AG10803 (cell line): ENCODE data around the gene CPSF6.
"Not testable (repeated sequence)": the region's sequence is repeated elsewhere in the genome, so short reads cannot be mapped to it uniquely, and the experiment has no call there.

ENCODE experiments used
- DNase-seq: peaks from one replicate; pipeline ENCODE4 v3.0.0; 2010; ENCODE audit warnings: low read depth
- H3K4me3 ChIP-seq: 2 replicates; pipeline ENCODE4 v1.5.1; 2011; ENCODE audit warnings: mild to moderate bottlenecking, low read length, control low read depth
- TF ChIP-seq, protein P1 (sequence below): conservative IDR thresholded peaks from 2 replicates; pipeline ENCODE4 v1.5.1; 2011; ENCODE audit warnings: mild to moderate bottlenecking, low read length, control low read depth, inconsistent platforms

CPSF6 gene

DNA sequence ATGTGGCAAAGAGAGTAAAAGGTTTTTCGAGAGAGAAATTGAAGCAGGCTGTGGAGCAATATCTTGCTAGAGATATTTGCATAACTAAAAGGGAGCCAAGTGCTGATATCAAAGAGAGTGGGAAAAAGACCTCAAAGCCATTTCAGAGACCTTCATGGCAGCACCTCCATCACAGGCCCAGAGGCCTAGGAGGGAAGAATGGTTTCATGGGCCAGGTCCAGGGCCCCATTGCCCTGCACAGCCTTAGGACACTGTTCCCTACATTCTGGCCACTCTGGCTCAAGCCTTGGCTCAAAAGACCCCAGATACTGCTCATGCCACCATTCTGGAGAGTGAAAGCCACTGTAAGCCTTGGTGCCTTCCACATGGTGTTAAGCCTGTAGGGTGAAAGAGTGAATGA is 58.8 kb downstream of the CPSF6 start:
- DNase-seq: no peak
- TF ChIP-seq, protein P1, sequence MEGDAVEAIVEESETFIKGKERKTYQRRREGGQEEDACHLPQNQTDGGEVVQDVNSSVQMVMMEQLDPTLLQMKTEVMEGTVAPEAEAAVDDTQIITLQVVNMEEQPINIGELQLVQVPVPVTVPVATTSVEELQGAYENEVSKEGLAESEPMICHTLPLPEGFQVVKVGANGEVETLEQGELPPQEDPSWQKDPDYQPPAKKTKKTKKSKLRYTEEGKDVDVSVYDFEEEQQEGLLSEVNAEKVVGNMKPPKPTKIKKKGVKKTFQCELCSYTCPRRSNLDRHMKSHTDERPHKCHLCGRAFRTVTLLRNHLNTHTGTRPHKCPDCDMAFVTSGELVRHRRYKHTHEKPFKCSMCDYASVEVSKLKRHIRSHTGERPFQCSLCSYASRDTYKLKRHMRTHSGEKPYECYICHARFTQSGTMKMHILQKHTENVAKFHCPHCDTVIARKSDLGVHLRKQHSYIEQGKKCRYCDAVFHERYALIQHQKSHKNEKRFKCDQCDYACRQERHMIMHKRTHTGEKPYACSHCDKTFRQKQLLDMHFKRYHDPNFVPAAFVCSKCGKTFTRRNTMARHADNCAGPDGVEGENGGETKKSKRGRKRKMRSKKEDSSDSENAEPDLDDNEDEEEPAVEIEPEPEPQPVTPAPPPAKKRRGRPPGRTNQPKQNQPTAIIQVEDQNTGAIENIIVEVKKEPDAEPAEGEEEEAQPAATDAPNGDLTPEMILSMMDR: no peak

DNA sequence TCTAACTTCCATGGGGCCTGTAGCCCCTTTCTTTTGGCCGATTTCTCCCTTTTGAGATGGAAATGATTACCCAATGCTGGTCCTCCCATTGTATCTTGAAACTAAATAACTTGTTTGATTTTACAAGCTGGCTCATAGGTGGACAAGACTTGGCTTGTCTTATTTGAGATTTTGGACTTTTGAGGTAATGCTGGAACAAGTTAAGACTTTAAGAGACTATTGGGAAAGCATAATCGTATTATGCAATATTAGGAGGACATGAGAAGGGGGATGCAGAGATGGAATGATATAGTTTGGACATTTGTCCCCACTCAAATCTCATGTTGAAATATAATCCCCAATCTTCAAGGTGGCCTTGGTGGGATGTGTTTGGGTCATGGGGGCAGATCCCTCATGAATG is 59.6 kb downstream of the CPSF6 start:
- TF ChIP-seq, protein P1: no peak
- no peak for DNase-seq

More for the DNA sequence above, 58.8 kb downstream of the CPSF6 start:
- no peak overlapping the region for H3K4me3 ChIP-seq

DNA sequence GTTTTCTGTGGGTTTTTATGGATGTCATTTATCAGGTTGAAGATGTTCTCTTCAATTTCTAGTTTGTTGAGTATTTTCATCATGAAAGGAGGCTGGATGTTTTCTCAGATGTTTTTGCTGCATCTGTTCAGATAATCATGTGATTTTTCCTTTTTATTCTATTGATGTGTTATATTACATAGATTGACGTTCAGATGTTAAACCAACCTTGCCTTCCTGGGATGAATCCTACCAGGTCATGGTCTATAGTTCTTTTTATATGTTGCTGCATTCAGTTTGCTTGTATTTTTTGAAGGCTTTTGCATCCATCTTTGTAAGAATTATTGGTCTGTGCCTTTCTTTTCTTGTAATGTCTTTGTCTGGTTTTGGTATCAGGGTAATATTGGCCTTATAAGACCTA is 64.9 kb downstream of the CPSF6 start:
- DNase-seq: no peak
- TF ChIP-seq, protein P1: no peak
- no peak overlapping the region for H3K4me3 ChIP-seq

More for the DNA sequence above, 59.6 kb downstream of the CPSF6 start:
- no peak overlapping the region for H3K4me3 ChIP-seq

DNA sequence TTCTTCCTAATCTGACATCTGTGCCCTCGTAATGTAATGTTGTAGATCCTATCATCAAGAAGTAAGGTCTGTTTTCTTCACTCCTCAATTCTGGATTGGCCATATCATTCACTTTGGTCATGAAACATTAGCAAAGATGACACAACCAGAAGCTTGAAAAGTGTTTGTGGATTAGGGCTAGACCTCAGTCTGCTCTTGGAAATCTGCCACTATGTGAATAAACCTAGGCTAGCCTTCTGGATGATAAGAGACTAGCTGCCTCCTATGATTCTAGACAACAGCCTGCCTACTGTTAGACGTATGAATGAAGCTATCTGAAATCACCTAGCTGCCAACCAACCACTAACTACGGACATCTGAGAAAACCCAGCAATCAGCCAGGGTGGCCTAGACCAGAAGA is 70.1 kb downstream of the CPSF6 start:
- DNase-seq: no peak

DNA sequence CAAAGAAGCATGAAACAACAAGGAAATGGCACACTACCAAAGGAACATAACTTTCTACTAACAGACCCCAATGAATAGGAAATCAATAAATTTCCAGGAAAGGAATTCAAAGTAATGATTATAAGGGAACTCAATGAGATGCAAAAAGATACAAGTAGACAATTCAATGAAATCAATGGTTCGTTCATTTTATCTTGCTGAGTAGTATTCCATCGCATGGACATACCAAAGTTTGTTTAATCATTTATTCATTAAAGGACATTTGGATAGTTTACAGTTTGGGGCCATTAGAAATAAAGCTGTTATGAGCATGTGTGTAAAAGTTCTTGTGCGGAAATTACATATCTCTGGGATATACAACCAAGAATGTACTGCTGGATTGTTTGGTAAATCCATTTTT is 73.8 kb downstream of the CPSF6 start:
- TF ChIP-seq, protein P1: no peak
- no peak overlapping the region for H3K4me3 ChIP-seq
- DNase-seq: no peak

More for the DNA sequence above, 70.1 kb downstream of the CPSF6 start:
- no peak overlapping the region for H3K4me3 ChIP-seq
- TF ChIP-seq, protein P1: no peak

DNA sequence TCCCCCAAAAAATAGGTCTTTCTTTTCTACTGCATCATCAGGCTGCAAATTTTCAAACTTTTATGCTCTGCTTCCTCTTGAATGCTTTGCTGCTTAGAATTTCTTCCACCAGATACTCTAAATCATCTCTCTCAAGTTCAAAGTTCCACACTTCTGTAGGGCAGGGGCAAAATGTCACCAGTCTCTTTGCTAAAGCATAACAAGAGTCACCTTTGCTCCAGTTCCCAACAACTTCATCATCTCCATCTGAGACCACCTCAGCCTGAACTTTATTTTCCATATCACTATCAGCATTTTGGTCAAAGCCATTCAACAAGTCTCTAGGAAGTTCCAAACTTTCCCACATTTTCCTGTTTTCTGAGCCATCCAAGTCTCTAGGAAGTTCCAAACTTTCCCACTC is 77.4 kb downstream of the CPSF6 start:
- H3K4me3 ChIP-seq: not testable (repeated sequence)

DNA sequence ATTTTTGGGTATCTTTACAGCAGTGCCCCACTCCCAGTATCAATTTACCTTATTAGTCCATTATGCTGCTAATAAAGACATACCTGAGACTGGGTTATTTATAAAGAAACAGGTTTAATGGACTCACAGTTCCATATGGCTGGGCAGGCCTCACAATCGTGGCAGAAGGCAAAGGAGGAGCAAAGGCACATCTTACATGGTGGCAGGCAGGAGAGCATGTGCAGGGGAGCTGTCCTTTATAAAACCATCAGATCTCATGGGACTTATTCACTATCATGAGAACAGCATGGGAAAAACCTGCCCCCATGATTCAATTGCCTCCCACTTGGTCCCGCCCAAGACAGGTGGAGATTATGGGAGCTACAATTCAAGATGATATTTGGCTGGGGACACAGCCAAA is 77.9 kb downstream of the CPSF6 start:
- not testable (repeated sequence) for DNase-seq

More for the DNA sequence above, 77.4 kb downstream of the CPSF6 start:
- not testable (repeated sequence) for DNase-seq

DNA sequence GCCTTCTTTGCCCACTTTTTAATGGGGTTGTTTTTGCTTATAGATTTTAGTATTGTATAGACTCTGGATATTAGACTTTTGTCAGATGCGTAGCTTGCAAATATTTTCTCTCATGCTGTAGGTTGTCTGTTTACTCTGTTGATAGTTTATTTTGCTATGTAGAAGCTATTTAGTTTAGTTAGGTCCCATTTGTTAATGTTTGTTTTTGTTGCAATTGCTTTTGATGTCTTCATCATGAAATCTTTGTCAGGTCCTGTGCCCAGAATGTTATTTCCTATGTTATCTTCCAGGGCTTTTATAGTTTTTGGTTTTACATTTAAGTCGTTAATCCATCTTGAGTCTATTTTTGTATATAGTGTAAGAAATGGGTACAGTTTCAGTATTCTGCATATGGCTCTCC is 78.9 kb downstream of the CPSF6 start:
- no peak overlapping the region for H3K4me3 ChIP-seq
- no peak for DNase-seq
- TF ChIP-seq, protein P1: no peak

More for the DNA sequence above, 77.9 kb downstream of the CPSF6 start:
- H3K4me3 ChIP-seq: not testable (repeated sequence)
